GM12874 (cell line): Measurements from ENCODE around the gene TRIM28.

Experiments used
- TF ChIP-seq, protein P1 (sequence below): IDR thresholded peaks from 2 replicates; pipeline ENCODE4 v1.5.1; 2011; ENCODE audit warnings: low read depth, mild to moderate bottlenecking, control low read depth, low read length, moderate library complexity; ENCODE audit not compliant: insufficient read depth

The TRIM28 gene

DNA sequence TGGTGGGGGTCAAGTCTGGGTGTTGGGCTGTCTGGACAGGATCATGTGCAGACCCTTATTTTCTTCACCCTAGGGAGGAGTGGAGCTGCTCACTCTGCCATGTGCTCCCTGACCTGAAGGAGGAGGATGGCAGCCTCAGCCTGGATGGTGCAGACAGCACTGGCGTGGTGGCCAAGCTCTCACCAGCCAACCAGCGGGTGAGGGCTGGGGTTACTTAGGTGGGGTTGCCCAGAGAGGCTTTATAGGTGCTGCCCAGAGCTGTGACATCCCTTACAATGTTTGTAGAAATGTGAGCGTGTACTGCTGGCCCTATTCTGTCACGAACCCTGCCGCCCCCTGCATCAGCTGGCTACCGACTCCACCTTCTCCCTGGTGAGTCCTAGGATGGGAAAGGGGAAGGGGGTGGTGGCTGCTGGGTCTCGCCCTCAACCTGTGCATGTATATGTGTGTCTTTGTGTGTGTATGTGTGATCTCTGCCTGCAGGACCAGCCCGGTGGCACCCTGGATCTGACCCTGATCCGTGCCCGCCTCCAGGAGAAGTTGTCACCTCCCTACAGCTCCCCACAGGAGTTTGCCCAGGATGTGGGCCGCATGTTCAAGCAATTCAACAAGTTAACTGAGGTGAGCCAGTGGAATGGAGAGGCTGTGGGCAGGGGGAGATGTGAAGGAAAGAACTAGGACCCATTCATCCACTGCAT, 5.9 kb downstream of the TRIM28 start:
- TF ChIP-seq, protein P1, sequence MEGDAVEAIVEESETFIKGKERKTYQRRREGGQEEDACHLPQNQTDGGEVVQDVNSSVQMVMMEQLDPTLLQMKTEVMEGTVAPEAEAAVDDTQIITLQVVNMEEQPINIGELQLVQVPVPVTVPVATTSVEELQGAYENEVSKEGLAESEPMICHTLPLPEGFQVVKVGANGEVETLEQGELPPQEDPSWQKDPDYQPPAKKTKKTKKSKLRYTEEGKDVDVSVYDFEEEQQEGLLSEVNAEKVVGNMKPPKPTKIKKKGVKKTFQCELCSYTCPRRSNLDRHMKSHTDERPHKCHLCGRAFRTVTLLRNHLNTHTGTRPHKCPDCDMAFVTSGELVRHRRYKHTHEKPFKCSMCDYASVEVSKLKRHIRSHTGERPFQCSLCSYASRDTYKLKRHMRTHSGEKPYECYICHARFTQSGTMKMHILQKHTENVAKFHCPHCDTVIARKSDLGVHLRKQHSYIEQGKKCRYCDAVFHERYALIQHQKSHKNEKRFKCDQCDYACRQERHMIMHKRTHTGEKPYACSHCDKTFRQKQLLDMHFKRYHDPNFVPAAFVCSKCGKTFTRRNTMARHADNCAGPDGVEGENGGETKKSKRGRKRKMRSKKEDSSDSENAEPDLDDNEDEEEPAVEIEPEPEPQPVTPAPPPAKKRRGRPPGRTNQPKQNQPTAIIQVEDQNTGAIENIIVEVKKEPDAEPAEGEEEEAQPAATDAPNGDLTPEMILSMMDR = no peak

DNA sequence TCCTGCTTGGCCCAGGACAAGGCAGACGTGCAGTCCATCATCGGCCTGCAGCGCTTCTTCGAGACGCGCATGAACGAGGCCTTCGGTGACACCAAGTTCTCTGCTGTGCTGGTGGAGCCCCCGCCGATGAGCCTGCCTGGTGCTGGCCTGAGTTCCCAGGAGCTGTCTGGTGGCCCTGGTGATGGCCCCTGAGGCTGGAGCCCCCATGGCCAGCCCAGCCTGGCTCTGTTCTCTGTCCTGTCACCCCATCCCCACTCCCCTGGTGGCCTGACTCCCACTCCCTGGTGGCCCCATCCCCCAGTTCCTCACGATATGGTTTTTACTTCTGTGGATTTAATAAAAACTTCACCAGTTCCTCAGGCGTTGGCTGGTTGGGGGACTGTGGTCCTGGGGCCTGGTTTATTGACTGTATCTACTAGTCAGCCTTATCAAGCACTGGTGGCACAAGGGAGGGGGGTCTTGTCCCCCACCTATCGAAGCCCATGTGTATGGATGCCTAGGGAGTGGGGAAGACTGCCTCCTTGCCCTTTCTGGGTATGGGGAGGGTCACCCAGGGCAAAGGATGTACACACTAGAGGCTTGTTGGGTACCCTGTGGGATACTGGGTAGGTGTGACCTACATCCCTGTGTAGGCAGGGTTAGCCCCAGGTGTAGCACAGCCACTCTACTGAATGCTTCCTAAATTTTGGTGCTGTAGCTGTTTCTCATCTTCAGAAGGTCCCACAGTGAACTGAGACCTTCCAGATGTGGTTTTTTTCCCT, 6.7 kb downstream of the TRIM28 start:
- TF ChIP-seq, protein P1 = no peak

DNA sequence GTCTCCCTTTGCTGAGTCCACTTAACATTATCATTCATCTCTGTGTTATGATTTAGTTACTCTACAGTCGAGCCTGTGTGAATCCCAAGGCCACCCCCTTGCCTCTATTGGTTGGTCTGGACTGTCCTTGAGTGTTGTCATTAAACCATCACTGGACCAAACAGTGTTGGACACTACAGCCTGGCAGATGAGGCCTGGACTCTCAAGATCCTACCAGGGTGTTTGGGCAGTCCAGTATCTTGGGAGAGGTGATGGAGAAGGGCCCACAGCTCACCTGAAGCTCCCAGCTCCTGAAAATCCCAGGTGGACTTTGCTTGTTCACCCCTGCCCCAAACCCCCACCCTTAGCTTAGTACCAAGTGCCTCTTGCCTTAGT, 7.2 kb downstream of the TRIM28 start:
- TF ChIP-seq, protein P1 = no peak

DNA sequence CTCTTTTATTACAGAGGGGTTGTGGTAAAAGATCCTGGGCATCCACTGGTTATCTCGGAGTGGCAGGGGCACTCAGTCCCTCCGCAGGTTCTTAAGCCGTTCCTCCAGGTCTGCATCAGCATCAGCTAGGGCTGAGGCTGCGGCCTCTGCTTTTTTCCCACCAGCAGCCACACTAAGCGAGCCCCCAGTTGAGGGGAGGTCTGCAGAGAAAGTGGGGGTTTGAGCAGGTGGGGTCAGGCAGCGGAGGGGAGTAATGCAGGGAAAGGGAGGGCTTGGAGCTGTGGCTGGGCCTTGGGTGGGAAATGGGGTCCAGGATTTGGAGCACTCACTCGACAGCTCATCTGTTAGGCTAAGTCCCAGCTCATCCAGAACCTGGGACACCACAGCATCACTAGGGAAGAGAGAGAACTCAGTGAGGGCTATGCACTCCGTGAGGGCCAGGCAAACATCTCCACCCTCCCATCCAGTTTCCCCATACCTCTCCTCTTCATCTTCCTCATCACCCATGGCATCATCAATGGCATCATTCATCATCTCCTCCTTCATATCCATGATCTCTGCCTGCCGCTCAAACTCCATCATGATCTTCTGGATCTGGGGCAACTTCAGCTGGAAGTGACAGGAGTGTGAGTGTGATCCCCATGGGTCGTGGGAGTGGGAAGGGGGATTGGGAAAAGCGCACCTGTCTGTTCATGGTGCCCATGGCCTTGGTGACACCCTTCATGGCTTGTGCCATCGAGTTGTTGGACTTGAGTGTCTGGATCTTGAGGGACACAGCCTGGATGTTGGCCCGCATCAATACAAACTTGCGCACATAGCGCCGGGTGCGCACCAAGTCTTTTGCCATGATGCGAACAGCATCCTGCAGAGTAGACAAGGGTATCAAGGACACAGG, 8.0 kb downstream of the TRIM28 start:
- TF ChIP-seq, protein P1 = no peak

DNA sequence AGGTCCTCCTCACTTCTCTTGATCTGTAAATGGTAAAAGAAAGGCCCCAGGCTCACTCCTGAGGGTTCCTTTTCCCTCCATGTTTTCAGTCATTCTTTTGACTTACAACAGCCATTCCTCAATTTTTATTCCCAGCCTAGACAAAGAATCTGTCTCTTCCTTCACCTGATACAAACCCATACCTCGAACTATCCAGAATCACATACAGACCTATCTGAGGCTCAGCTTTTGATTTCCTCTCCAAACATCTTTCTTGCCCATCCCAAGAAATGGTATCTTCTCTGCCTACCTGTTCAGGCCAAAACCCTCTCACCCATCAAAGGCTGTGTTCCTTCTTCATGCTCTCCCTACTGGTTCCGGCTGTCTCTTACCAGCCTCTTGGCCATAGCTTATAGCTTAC, 8.8 kb downstream of the TRIM28 start:
- TF ChIP-seq, protein P1 = no peak

DNA sequence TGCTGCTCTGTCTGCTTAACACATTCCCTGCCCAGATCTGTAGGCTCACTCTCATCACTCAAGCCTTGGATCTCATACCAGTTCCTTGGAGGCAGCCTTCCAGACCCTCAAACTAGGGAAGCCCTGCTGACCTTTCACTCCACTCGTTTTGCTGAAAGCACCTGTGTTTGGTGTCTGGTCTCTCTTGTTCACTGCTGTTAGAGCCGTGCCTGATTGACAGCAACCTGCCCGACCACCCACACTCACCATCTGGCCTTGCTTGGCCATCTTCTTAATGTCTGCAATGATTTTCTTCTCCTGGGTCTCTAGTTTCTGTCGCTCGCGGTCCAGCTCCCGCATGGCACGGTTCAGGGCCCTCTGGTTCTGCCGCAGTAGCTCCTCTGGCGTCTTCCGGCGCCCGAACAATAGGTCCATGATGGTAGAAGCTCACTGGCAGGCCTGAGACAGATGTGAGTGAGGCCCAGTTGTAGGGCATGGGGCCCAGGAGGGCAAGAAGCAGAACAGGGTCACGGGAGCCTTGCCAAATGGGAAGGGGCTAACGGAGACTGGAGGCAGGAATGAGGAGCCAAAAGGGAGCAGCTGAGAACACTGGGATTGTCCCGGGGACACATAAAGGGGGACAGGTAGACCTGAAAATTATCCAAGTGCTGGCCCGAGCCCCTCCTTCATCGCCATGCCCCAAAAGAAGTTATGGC, 10.1 kb downstream of the TRIM28 start:
- TF ChIP-seq, protein P1 = no peak
